GM18511 (cell line): ENCODE results near the gene SGCE.
"Not testable (repeated sequence)": the region's sequence is repeated elsewhere in the genome, so short reads cannot be mapped to it uniquely, and the experiment has no call there.

ENCODE experiments used
- ATAC-seq: cut with Tn5 transposase; IDR thresholded peaks from one replicate; pipeline ENCODE4 v1.9.1; 2021; ENCODE audit warnings: mild to moderate bottlenecking, moderate library complexity; ENCODE audit not compliant: unreplicated experiment

SGCE gene

GRCh38 chr7:94655848-94656657 lies at the start of gene SGCE:
SGCE (minus strand) TSS chr7:94656133; CDS start chr7:94656098, 35 bp downstream.
- ATAC-seq = no peak

- ATAC-seq = not testable (repeated sequence)
Observed at GRCh38 chr7:94705155-94706021, 49.5 kb upstream of the SGCE start.

GRCh38 chr7:94701555-94701973 lies 45.6 kb upstream of the SGCE start:
- no peak for ATAC-seq

GRCh38 chr7:94700926-94701554 lies 45.1 kb upstream of the SGCE start:
- no peak for ATAC-seq

- ATAC-seq = no peak
Observed at GRCh38 chr7:94698275-94698674, 42.3 kb upstream of the SGCE start.

- ATAC-seq = peak; percentile 45
Observed at GRCh38 chr7:94697035-94697974, 41.4 kb upstream of the SGCE start.

GRCh38 chr7:94687810-94688209 lies 31.9 kb upstream of the SGCE start:
- no peak for ATAC-seq

- no peak for ATAC-seq
Observed at GRCh38 chr7:94687076-94687475, 31.1 kb upstream of the SGCE start.

GRCh38 chr7:94683066-94683465 lies 27.1 kb upstream of the SGCE start:
- ATAC-seq = no peak

- no peak for ATAC-seq
Observed at GRCh38 chr7:94679358-94679757, 23.4 kb upstream of the SGCE start.

GRCh38 chr7:94676431-94676830 lies 20.5 kb upstream of the SGCE start:
- no peak for ATAC-seq

- ATAC-seq = no peak
Observed at GRCh38 chr7:94675356-94675755, 19.4 kb upstream of the SGCE start.

- no peak for ATAC-seq
Observed at GRCh38 chr7:94671444-94672235, 15.7 kb upstream of the SGCE start.

GRCh38 chr7:94669773-94670495 lies 14.0 kb upstream of the SGCE start:
- ATAC-seq = no peak

GRCh38 chr7:94666879-94667587 lies 11.1 kb upstream of the SGCE start:
- no peak for ATAC-seq

- ATAC-seq = no peak
Observed at GRCh38 chr7:94665426-94665825, 9.5 kb upstream of the SGCE start.

GRCh38 chr7:94664023-94664422 lies 8.1 kb upstream of the SGCE start:
- ATAC-seq = no peak

- ATAC-seq = no peak
Observed at GRCh38 chr7:94662548-94662947, 6.6 kb upstream of the SGCE start.
